Measurements from ENCODE around the gene KRTAP4-5. TPM values are rescaled to one million over a fixed set of nuclear protein-coding genes. Genes with fewer than 3 reads are reported as not detected.
"Not testable (repeated sequence)": the region's sequence is repeated elsewhere in the genome, so short reads cannot be mapped to it uniquely, and the experiment has no call there.

The KRTAP4-5 gene
- total and polyA plus RNA-seq, 2 of the 13 experiments (the other 11 are each of a cell fraction or from before 2014, with no cell fraction given): not detected

GRCh38 chr17:41121742-41122141 lies 27.9 kb downstream of the KRTAP4-5 start (continued):
- no peak for TF ChIP-seq ZNF674 (CRISPR knock-in tag; IDR thresholded peaks at IDR 0.05; ENCODE audit: low read depth)

GRCh38 chr17:41119696-41120690 lies 29.6 kb downstream of the KRTAP4-5 start:
- in situ Hi-C loops (cut with HindIII; ENCODE audit: extremely low pct_ligation_motif_present, low pct_unique_long_range_greater_than_20kb); ATAC-seq; H3K27me3 ChIP-seq (ENCODE audit: control insufficient read depth in 1 of 2, insufficient read depth in 2 of 2, low read length in 2 of 2); H4K20me1 ChIP-seq (ENCODE audit: insufficient read depth, low read length); POLR2A ChIA-PET; H2AFZ ChIP-seq (ENCODE audit: low read length); BruUV-seq (replicated peaks); H3K36me3 ChIP-seq (replicated peaks in 1 of 2; ENCODE audit: control insufficient read depth in 1 of 2, insufficient read depth in 2 of 2, low read length in 2 of 2); H3K9me3 ChIP-seq (ENCODE audit: low read length); H3K4me2 ChIP-seq (ENCODE audit: low read depth, low read length); CTCF ChIA-PET (ENCODE audit: low intra/inter-chr PET ratio, low total read pairs); H3K9ac ChIP-seq (ENCODE audit: insufficient read depth, low read depth, low read length); H3K27ac ChIP-seq (ENCODE audit: extremely low read length, insufficient read depth, low read length); DNase-seq (ENCODE audit: low spot score); H3K79me2 ChIP-seq (ENCODE audit: insufficient read depth, low read length); FAIRE-seq; intact Hi-C loops (cut with micrococcal nuclease; ENCODE audit: unreplicated experiment); H3K4me1 ChIP-seq (ENCODE audit: insufficient read depth, low read length); H3K4me3 ChIP-seq (replicated peaks in 1 of 3; ENCODE audit: insufficient read depth in 1 of 3, low read depth in 2 of 3, low read length in 3 of 3): not testable (repeated sequence)
- 0 out of 4 replicates have a peak, but pooled peaks of 1 of the 2 experiments have one; percentile 0 for TF ChIP-seq MAFK (conservative IDR thresholded peaks at IDR 0.05 in 1 of 2, IDR thresholded peaks at IDR 0.05 in 1 of 2; ENCODE audit: low read length in 2 of 2)
- 47% methylated on average over 11 of the region's 11 CpGs for WGBS (ENCODE audit: low lambda C conversion rate)

DNA sequence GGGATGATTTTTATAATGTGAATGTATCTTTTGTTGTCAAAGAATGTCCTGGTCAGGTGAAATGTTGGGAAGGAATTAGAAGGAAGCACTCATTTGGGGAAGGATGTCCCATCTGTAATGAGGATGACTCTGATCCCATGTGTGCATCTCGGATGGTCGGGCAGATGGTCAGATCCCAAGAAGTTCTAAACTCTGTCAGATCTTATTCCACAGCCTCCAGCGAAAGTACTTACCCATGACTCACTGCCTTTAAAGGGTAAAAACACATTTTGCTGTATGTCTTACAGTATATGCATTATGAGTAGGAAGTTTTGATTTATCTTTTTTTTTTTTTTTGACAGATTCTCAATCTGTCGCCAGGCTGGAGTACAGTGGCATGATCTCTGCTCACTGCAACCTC lies 30.9 kb downstream of the KRTAP4-5 start:
- no peak overlapping the region for H3K4me3 ChIP-seq (replicated peaks in 1 of 3; ENCODE audit: insufficient read depth in 1 of 3, low read depth in 2 of 3, low read length in 3 of 3)
- no peak for DNase-seq (ENCODE audit: low spot score)
- TF ChIP-seq CHD2 (IDR thresholded peaks at IDR 0.05; ENCODE audit: low read depth, low read length): no peak
- no peak for TF ChIP-seq PHF8 (CRISPR knock-in tag; IDR thresholded peaks at IDR 0.05)
- TF ChIP-seq ZNF720 (CRISPR knock-in tag; IDR thresholded peaks at IDR 0.05): no peak
- TF ChIP-seq, protein P1, sequence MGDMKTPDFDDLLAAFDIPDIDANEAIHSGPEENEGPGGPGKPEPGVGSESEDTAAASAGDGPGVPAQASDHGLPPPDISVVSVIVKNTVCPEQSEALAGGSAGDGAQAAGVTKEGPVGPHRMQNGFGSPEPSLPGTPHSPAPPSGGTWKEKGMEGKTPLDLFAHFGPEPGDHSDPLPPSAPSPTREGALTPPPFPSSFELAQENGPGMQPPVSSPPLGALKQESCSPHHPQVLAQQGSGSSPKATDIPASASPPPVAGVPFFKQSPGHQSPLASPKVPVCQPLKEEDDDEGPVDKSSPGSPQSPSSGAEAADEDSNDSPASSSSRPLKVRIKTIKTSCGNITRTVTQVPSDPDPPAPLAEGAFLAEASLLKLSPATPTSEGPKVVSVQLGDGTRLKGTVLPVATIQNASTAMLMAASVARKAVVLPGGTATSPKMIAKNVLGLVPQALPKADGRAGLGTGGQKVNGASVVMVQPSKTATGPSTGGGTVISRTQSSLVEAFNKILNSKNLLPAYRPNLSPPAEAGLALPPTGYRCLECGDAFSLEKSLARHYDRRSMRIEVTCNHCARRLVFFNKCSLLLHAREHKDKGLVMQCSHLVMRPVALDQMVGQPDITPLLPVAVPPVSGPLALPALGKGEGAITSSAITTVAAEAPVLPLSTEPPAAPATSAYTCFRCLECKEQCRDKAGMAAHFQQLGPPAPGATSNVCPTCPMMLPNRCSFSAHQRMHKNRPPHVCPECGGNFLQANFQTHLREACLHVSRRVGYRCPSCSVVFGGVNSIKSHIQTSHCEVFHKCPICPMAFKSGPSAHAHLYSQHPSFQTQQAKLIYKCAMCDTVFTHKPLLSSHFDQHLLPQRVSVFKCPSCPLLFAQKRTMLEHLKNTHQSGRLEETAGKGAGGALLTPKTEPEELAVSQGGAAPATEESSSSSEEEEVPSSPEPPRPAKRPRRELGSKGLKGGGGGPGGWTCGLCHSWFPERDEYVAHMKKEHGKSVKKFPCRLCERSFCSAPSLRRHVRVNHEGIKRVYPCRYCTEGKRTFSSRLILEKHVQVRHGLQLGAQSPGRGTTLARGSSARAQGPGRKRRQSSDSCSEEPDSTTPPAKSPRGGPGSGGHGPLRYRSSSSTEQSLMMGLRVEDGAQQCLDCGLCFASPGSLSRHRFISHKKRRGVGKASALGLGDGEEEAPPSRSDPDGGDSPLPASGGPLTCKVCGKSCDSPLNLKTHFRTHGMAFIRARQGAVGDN (CRISPR knock-in tag; IDR thresholded peaks at IDR 0.05): no peak
- no peak for TF ChIP-seq RFXANK (CRISPR knock-in tag; IDR thresholded peaks at IDR 0.05)
- TF ChIP-seq WIZ (CRISPR knock-in tag; IDR thresholded peaks at IDR 0.05): no peak
- TF ChIP-seq CBX5 (CRISPR knock-in tag; IDR thresholded peaks at IDR 0.05; ENCODE audit: borderline replicate concordance): no peak
- in situ Hi-C loops (cut with HindIII; ENCODE audit: extremely low pct_ligation_motif_present, low pct_unique_long_range_greater_than_20kb): no loop called here
- H4K20me1 ChIP-seq (ENCODE audit: insufficient read depth, low read length): no peaks in the 10 kb centered on the region
- no peak for FAIRE-seq
- no peaks in the 10 kb centered on the region for H3K4me1 ChIP-seq (ENCODE audit: insufficient read depth, low read length)
- H2AFZ ChIP-seq (ENCODE audit: low read length): no peak overlapping the region
- H3K36me3 ChIP-seq (replicated peaks in 1 of 2; ENCODE audit: control insufficient read depth in 1 of 2, insufficient read depth in 2 of 2, low read length in 2 of 2): no peaks in the 10 kb centered on the region
- no peak overlapping the region for H3K27ac ChIP-seq (ENCODE audit: extremely low read length, insufficient read depth, low read length)
- H3K9me3 ChIP-seq (ENCODE audit: low read length): no peaks in the 10 kb centered on the region
- no peak for ATAC-seq
- WGBS (ENCODE audit: low lambda C conversion rate): 60% methylated on average over 4 of the region's 4 CpGs
- no peaks in the 10 kb centered on the region for H3K79me2 ChIP-seq (ENCODE audit: insufficient read depth, low read length)
- CTCF ChIA-PET (ENCODE audit: low intra/inter-chr PET ratio, low total read pairs): no interaction called here
- H3K9ac ChIP-seq (ENCODE audit: insufficient read depth, low read depth, low read length): no peak overlapping the region
- peaks cover 0 to 4% of the 10 kb centered on the region in 2 experiments; a peak in 2 of 5 replicates for H3K27me3 ChIP-seq (ENCODE audit: control insufficient read depth in 1 of 2, insufficient read depth in 2 of 2, low read length in 2 of 2)
- BruUV-seq (replicated peaks): no TSS peak
- POLR2A ChIA-PET: no interaction called here
- intact Hi-C loops (cut with micrococcal nuclease; ENCODE audit: unreplicated experiment): no loop called here
- no peak overlapping the region for H3K4me2 ChIP-seq (ENCODE audit: low read depth, low read length)

Data from HepG2 (cell line).